H9 (cell line): ENCODE data around the gene CD27. TPM values are rescaled to one million over a fixed set of nuclear protein-coding genes. Genes with fewer than 3 reads are reported as not detected.

Experiments used
- DNase-seq: peaks from one replicate; pipeline ENCODE4 v3.0.0-alpha.2; 2017
- H2AFZ ChIP-seq: one replicate; pipeline ENCODE4 v1.6.1; 2013; ENCODE audit warnings: mild to moderate bottlenecking, low read length, control low read depth, moderate library complexity
- H2AK5ac ChIP-seq: 2 replicates; pipeline ENCODE4 v1.6.1; 2013; ENCODE audit warnings: low read length, control low read depth, mixed read lengths; ENCODE audit not compliant: insufficient read length
- H2BK120ac ChIP-seq: one replicate; pipeline ENCODE4 v1.6.1; 2013; ENCODE audit warnings: low read depth, mild to moderate bottlenecking, low read length, control low read depth, inconsistent platforms; ENCODE audit not compliant: poor library complexity, severe bottlenecking
- H2BK12ac ChIP-seq: 2 replicates; pipeline ENCODE4 v1.6.1; 2013; ENCODE audit warnings: low read length, control low read depth, mixed read lengths, low read depth; ENCODE audit not compliant: insufficient read length
- H2BK15ac ChIP-seq: 2 replicates; pipeline ENCODE4 v1.6.1; 2013; ENCODE audit warnings: low read depth, low read length, control low read depth
- H2BK20ac ChIP-seq: one replicate; pipeline ENCODE4 v1.6.1; 2013; ENCODE audit warnings: low read depth, mild to moderate bottlenecking, low read length, control low read depth, inconsistent platforms; ENCODE audit not compliant: poor library complexity, severe bottlenecking
- H2BK5ac ChIP-seq: 2 replicates; pipeline ENCODE4 v1.6.1; 2013; ENCODE audit warnings: low read length, control low read depth, mixed read lengths; ENCODE audit not compliant: insufficient read length
- H3K14ac ChIP-seq: 2 replicates; pipeline ENCODE4 v1.6.1; 2013; ENCODE audit warnings: low read length, control low read depth; ENCODE audit not compliant: insufficient read depth
- H3K18ac ChIP-seq: 2 replicates; pipeline ENCODE4 v1.6.1; 2013; ENCODE audit warnings: low read depth, mild to moderate bottlenecking, mixed read lengths, low read length, control low read depth; ENCODE audit not compliant: insufficient read length
- H3K23ac ChIP-seq: 2 replicates; pipeline ENCODE4 v1.6.1; 2013; ENCODE audit warnings: low read length, control low read depth, mixed read lengths, low read depth; ENCODE audit not compliant: insufficient read length
- H3K23me2 ChIP-seq: 2 replicates; pipeline ENCODE4 v1.6.1; 2013; ENCODE audit warnings: low read depth, mild to moderate bottlenecking, mixed read lengths, low read length, control low read depth; ENCODE audit not compliant: insufficient read length, poor library complexity, severe bottlenecking
- H3K27ac ChIP-seq: 2 replicates; pipeline ENCODE4 v1.5.1; 2013; ENCODE audit warnings: low read length, control low read depth, mixed read lengths, low read depth; ENCODE audit not compliant: insufficient read length
- H3K27me3 ChIP-seq: 2 replicates; pipeline ENCODE4 v1.6.1; 2013; ENCODE audit warnings: low read length, control low read depth, inconsistent platforms; ENCODE audit not compliant: insufficient read depth
- H3K4ac ChIP-seq: 2 replicates; pipeline ENCODE4 v1.6.1; 2013; ENCODE audit warnings: low read depth, mild to moderate bottlenecking, control low read depth, inconsistent platforms, low read length, moderate library complexity
- H3K4me1 ChIP-seq: 2 replicates; pipeline ENCODE4 v1.6.1; 2013; ENCODE audit warnings: low read length, control low read depth, inconsistent platforms; ENCODE audit not compliant: insufficient read depth
- H3K4me2 ChIP-seq: 2 replicates; pipeline ENCODE4 v1.6.1; 2013; ENCODE audit warnings: low read length, control low read depth, mixed read lengths; ENCODE audit not compliant: insufficient read length, insufficient read depth
- H3K56ac ChIP-seq: 2 replicates; pipeline ENCODE4 v1.6.1; 2013; ENCODE audit warnings: low read depth, mild to moderate bottlenecking, mixed read lengths, low read length, control low read depth; ENCODE audit not compliant: insufficient read length
- H3K79me1 ChIP-seq: 2 replicates; pipeline ENCODE4 v1.6.1; 2013; ENCODE audit warnings: low read depth, mild to moderate bottlenecking, moderate library complexity, low read length, control low read depth, inconsistent platforms; ENCODE audit not compliant: insufficient read depth, poor library complexity, severe bottlenecking
- H3K79me2 ChIP-seq: 2 replicates; pipeline ENCODE4 v1.6.1; 2013; ENCODE audit warnings: low read length, control low read depth, inconsistent platforms; ENCODE audit not compliant: insufficient read depth
- H3K9ac ChIP-seq: 2 replicates; pipeline ENCODE4 v1.6.1; 2013; ENCODE audit warnings: low read length, control low read depth, mixed read lengths; ENCODE audit not compliant: insufficient read length; ENCODE audit errors: extremely low read depth
- H3K9me3 ChIP-seq: one replicate; pipeline ENCODE4 v1.6.1; 2013; ENCODE audit warnings: low read depth, low read length, inconsistent platforms; ENCODE audit not compliant: control insufficient read depth
- H3T11ph ChIP-seq: one replicate; pipeline ENCODE4 v1.6.1; 2013; ENCODE audit warnings: mild to moderate bottlenecking, low read length, control low read depth, inconsistent platforms
- H4K20me1 ChIP-seq: one replicate; pipeline ENCODE4 v1.6.1; 2013; ENCODE audit not compliant: control insufficient read depth, insufficient read length, insufficient read depth
- H4K5ac ChIP-seq: 2 replicates; pipeline ENCODE4 v1.6.1; 2013; ENCODE audit warnings: low read depth, mild to moderate bottlenecking, mixed read lengths, low read length, control low read depth; ENCODE audit not compliant: insufficient read length
- H4K8ac ChIP-seq: replicated peaks from 2 replicates; pipeline ENCODE4 v1.6.1; 2013; ENCODE audit warnings: low read length, control low read depth, mixed read lengths, low read depth; ENCODE audit not compliant: insufficient read length
- H4K91ac ChIP-seq: 2 replicates; pipeline ENCODE4 v1.6.1; 2013; ENCODE audit warnings: low read depth, mild to moderate bottlenecking, moderate library complexity, mixed read lengths, low read length, control low read depth; ENCODE audit not compliant: insufficient read length
- H3K27ac Mint-ChIP-seq, 3 experiments: 2 replicates in 2 of 3; 3 replicates in 1 of 3; pipeline ENCODE4 v1.8.0; 2020 to 2021; ENCODE audit warnings: mixed read lengths in 3 of 3, mild to moderate bottlenecking in 1 of 3, moderate library complexity in 1 of 3
- H3K27me3 Mint-ChIP-seq: 2 replicates; pipeline ENCODE4 v1.8.0; 2021; ENCODE audit warnings: low read depth, mild to moderate bottlenecking, moderate library complexity, mixed read lengths
- H3K36me3 Mint-ChIP-seq, 3 experiments: 2 replicates in 2 of 3; 3 replicates in 1 of 3; pipeline ENCODE4 v1.8.0; 2020 to 2021; ENCODE audit warnings: low read depth in 3 of 3, mixed read lengths in 3 of 3; ENCODE audit not compliant: insufficient read depth in 1 of 3
- H3K4me1 Mint-ChIP-seq, 2 experiments: 2 replicates each; pipeline ENCODE4 v1.8.0; 2020; ENCODE audit warnings: mixed read lengths in 2 of 2
- H3K4me3 Mint-ChIP-seq, 2 experiments: 2 replicates in 1 of 2; 3 replicates in 1 of 2; pipeline ENCODE4 v1.8.0; 2020 to 2021; ENCODE audit warnings: mild to moderate bottlenecking in 2 of 2, mixed read lengths in 2 of 2, moderate library complexity in 1 of 2
- H3K9me3 Mint-ChIP-seq, 2 experiments: 2 replicates in 1 of 2; 3 replicates in 1 of 2; pipeline ENCODE4 v1.8.0; 2020; ENCODE audit warnings: mild to moderate bottlenecking in 2 of 2, mixed read lengths in 2 of 2, moderate library complexity in 1 of 2
- CTCF ChIP-seq: fragments of 200-600 bp; sonication (generic); conservative IDR thresholded peaks from 3 replicates; pipeline ENCODE4 v1.8.0; 2021; ENCODE audit warnings: antibody characterized with exemption, mild to moderate bottlenecking
- WGBS: extraction: QIAGEN DNeasy Blood & Tissue Kit; methylation state at CpG from one replicate; pipeline ENCODE4 v1.1.7; 2013; ENCODE audit warnings: missing lambda C conversion rate, low lambda C conversion rate, mixed read lengths; ENCODE audit not compliant: insufficient read length; ENCODE audit errors: extremely low coverage; 5-methylcytosine and 5-hydroxymethylcytosine counted together
- total RNA-seq: library from RNA; stranded (reverse); gene quantifications from 2 replicates; pipeline ENCODE4 v1.2.1, GENCODE V29; 2021

CD27 gene
- total RNA-seq, 1 experiment from 2014 or later: 0.37 TPM

GRCh38 chr12:6430124-6430989, 14.4 kb upstream of the CD27 start:
- no peak overlapping the region for H3K4ac ChIP-seq
- H4K8ac ChIP-seq: no peak overlapping the region
- H3K27me3 ChIP-seq: no peaks in the 10 kb centered on the region
- H2BK5ac ChIP-seq: no peak overlapping the region
- H3K79me1 ChIP-seq: no peaks in the 10 kb centered on the region
- no peak overlapping the region for H3K14ac ChIP-seq
- Mint-ChIP-seq H3K27me3 (no peaks in the 10 kb centered on the region; the same call in none of the 2 replicates), H3K36me3 (no peaks in the 10 kb centered on the region), H3K9me3 (no peaks in the 10 kb centered on the region), H3K4me1 (peaks cover 13 to 23% of the 10 kb centered on the region in 2 experiments), H3K27ac (peak overlapping the region in 1 of 3 experiments; percentile 46; a peak in 2 of 7 replicates), H3K4me3 (no peak overlapping the region)
- no peak overlapping the region for H2BK15ac ChIP-seq
- H3K18ac ChIP-seq: no peak overlapping the region
- no peak overlapping the region for H3K4me2 ChIP-seq
- H3K4me1 ChIP-seq: no peaks in the 10 kb centered on the region; the same call in 1 of the 2 replicates
- no CpG with 5 or more reads among the region's 19 CpGs for WGBS
- no peaks in the 10 kb centered on the region for H3K9me3 ChIP-seq
- no peak overlapping the region for H3K9ac ChIP-seq
- no peak overlapping the region for H2BK12ac ChIP-seq
- no peaks in the 10 kb centered on the region for H4K20me1 ChIP-seq
- no peak overlapping the region for H2AK5ac ChIP-seq
- H2AFZ ChIP-seq: no peak overlapping the region
- H3K56ac ChIP-seq: no peak overlapping the region
- H4K5ac ChIP-seq: no peak overlapping the region
- no peak overlapping the region for H2BK20ac ChIP-seq
- H2BK120ac ChIP-seq: no peak overlapping the region
- H3K23me2 ChIP-seq: no peaks in the 10 kb centered on the region
- no peak for DNase-seq
- no peaks in the 10 kb centered on the region for H3K79me2 ChIP-seq
- H3K23ac ChIP-seq: no peak overlapping the region
- no peak overlapping the region for H4K91ac ChIP-seq
- H3T11ph ChIP-seq: no peak overlapping the region
- no peak for TF ChIP-seq CTCF
- no peak overlapping the region for H3K27ac ChIP-seq
